ENCODE data around the gene PKHD1. TPM values are rescaled to one million over a fixed set of nuclear protein-coding genes. Genes with fewer than 3 reads are reported as not detected.

Gene PKHD1
- total and polyA plus RNA-seq, 2 of the 8 experiments (the other 6 are each of a cell fraction or from before 2014, with no cell fraction given), result 0.06 to 0.09 TPM

DNA sequence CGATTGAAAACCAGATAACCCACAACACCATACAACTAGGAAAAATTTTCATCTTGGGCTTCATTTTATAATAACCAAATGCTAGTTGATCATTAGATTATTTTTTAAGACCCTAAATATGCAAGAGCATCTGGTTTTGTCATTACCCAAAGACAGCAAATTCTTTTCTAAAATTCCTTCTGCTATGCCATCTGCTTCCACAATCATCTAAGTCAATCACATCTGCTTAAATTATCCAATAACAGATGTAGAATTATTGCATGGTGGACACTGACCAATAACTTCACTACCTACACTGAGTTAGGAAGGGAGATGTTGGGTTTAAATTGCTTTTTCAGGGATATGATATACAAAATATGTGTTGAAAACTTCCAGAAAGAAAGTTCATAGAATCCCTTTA lies 41.9 kb downstream of the PKHD1 start (continued):
- TF ChIP-seq GABPA (IDR thresholded peaks at IDR 0.05; ENCODE audit: borderline replicate concordance, insufficient read depth, low read length), result no peak

Measured in H1 (cell line).